ENCODE measurements around the gene SRPX2. TPM values are rescaled to one million over a fixed set of nuclear protein-coding genes. Genes with fewer than 3 reads are reported as not detected.

SRPX2 gene
- 10 to 100 TPM in 2 of 4 donors, 1 to 10 TPM in 2; 7.4 to 23.8 (median 15.1) TPM for total RNA-seq

GRCh38 chrX:100643956-100644860 is at the start of gene SRPX2:
Gene SRPX2 (plus strand): TSS chrX:100644199. CDS start chrX:100646323, 2,124 bp downstream.
- DNase-seq: peak; percentile 52 to 74

DNA sequence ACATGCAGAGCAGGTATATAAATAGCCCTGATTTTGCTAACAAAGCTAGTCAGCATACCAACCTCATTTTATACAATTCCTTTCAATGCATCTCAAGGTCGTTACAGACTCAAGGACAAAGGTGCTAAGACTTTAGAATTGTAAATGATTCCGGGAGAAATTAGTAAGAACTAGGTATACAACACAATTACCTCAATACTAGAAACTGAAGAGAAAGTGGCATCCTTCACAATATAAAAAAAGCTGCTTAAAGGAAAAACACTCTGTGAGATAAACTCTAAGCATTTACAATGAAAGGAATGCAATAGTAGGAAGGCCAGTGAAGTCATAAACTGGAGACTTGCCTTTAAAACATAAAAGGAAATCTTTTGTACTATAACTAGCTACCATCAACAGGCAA is 47.4 kb upstream of the SRPX2 start:
- Histone ChIP-seq H3K4me1 (no peaks in the 10 kb centered on the region), H3K36me3 (no peaks in the 10 kb centered on the region), H3K27ac (no peak overlapping the region), H3K4me3 (no peak overlapping the region), H3K9me3 (no peaks in the 10 kb centered on the region), H3K27me3 (peaks cover 0 to 4% of the 10 kb centered on the region in 2 donors)
- DNase-seq: no peak
- intact Hi-C loops (cut with DNase I; ENCODE audit: low total_unique reads): no loop called here
- TF ChIP-seq CTCF (IDR thresholded peaks at IDR 0.05) (no peak), POLR2A (IDR thresholded peaks at IDR 0.05) (no peak)

More at GRCh38 chrX:100643956-100644860, at the start of gene SRPX2:
- no peaks in the 10 kb centered on the region for H3K36me3 ChIP-seq
- no peaks in the 10 kb centered on the region for H3K27me3 ChIP-seq
- TF ChIP-seq CTCF (IDR thresholded peaks at IDR 0.05): no peak
- TF ChIP-seq POLR2A (IDR thresholded peaks at IDR 0.05): peak in 1 of 2 donors; percentile 46
- H3K4me3 ChIP-seq: peak within 1 kb of the TSS; percentile 7 to 12
- H3K9me3 ChIP-seq: no peaks in the 10 kb centered on the region
- no peaks in the 10 kb centered on the region for H3K4me1 ChIP-seq
- intact Hi-C loops (cut with DNase I; ENCODE audit: low total_unique reads): no loop called here
- peak within 1 kb of the TSS; percentile 80 to 82 for H3K27ac ChIP-seq

DNA sequence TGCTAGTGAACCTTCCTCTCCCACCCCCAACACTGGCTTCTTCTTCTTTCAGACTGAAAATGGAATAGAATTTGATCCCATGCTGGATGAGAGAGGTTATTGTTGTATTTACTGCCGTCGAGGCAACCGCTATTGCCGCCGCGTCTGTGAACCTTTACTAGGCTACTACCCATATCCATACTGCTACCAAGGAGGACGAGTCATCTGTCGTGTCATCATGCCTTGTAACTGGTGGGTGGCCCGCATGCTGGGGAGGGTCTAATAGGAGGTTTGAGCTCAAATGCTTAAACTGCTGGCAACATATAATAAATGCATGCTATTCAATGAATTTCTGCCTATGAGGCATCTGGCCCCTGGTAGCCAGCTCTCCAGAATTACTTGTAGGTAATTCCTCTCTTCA is 44.5 kb upstream of the SRPX2 start:
- H3K27me3 ChIP-seq: peaks cover 0 to 4% of the 10 kb centered on the region in 2 donors
- no peak overlapping the region for H3K4me3 ChIP-seq
- no peaks in the 10 kb centered on the region for H3K4me1 ChIP-seq
- TF ChIP-seq CTCF (IDR thresholded peaks at IDR 0.05) (no peak), POLR2A (IDR thresholded peaks at IDR 0.05) (no peak)
- no peak for DNase-seq
- no peaks in the 10 kb centered on the region for H3K9me3 ChIP-seq
- H3K36me3 ChIP-seq: no peaks in the 10 kb centered on the region
- H3K27ac ChIP-seq: no peak overlapping the region
- intact Hi-C loops (cut with DNase I; ENCODE audit: low total_unique reads): no loop called here

- intact Hi-C loops (cut with DNase I; ENCODE audit: low total_unique reads): no loop called here
- peaks cover 0 to 4% of the 10 kb centered on the region in 2 donors for H3K27me3 ChIP-seq
- H3K27ac ChIP-seq: no peak overlapping the region
- H3K36me3 ChIP-seq: no peaks in the 10 kb centered on the region
- DNase-seq: no peak
- no peaks in the 10 kb centered on the region for H3K9me3 ChIP-seq
- H3K4me1 ChIP-seq: no peaks in the 10 kb centered on the region
- no peak overlapping the region for H3K4me3 ChIP-seq
- TF ChIP-seq POLR2A (IDR thresholded peaks at IDR 0.05) (no peak), CTCF (IDR thresholded peaks at IDR 0.05) (no peak)
Measured at GRCh38 chrX:100600340-100600739, 43.7 kb upstream of the SRPX2 start.

GRCh38 chrX:100600758-100601157 is 43.2 kb upstream of the SRPX2 start:
- Histone ChIP-seq H3K9me3 (no peaks in the 10 kb centered on the region), H3K4me1 (no peaks in the 10 kb centered on the region), H3K4me3 (no peak overlapping the region), H3K27ac (no peak overlapping the region), H3K36me3 (no peaks in the 10 kb centered on the region), H3K27me3 (peaks cover 0 to 4% of the 10 kb centered on the region in 2 donors)
- intact Hi-C loops (cut with DNase I; ENCODE audit: low total_unique reads): no loop called here
- DNase-seq: no peak
- TF ChIP-seq POLR2A (IDR thresholded peaks at IDR 0.05) (no peak), CTCF (IDR thresholded peaks at IDR 0.05) (no peak)

All from uterus (tissue), 4 donors.